AG09319 (cell line): Measurements from ENCODE around the gene HUNK.

ENCODE experiments used
- DNase-seq: peaks from one replicate; pipeline ENCODE4 v3.0.0-alpha.2; 2010; ENCODE audit warnings: low read depth; ENCODE audit errors: extremely low read depth
- CTCF ChIP-seq: IDR thresholded peaks from 2 replicates; pipeline ENCODE4 v1.5.1; 2011; ENCODE audit warnings: low read depth, mild to moderate bottlenecking, inconsistent platforms, low read length, moderate library complexity

HUNK gene

GRCh38 chr21:31889460-31889859 lies 16.6 kb downstream of the HUNK start:
- no peak for DNase-seq
- no peak for TF ChIP-seq CTCF

- no peak for TF ChIP-seq CTCF
- no peak for DNase-seq
Observed at GRCh38 chr21:31892686-31893085, 19.9 kb downstream of the HUNK start.

- DNase-seq: no peak
- no peak for TF ChIP-seq CTCF
Observed at GRCh38 chr21:31893851-31894415, 21.1 kb downstream of the HUNK start.

- DNase-seq: no peak
- no peak for TF ChIP-seq CTCF
Observed at GRCh38 chr21:31894457-31894856, 21.6 kb downstream of the HUNK start.

- no peak for TF ChIP-seq CTCF
- no peak for DNase-seq
Observed at GRCh38 chr21:31895077-31895835, 22.4 kb downstream of the HUNK start.

GRCh38 chr21:31896019-31896418 lies 23.2 kb downstream of the HUNK start:
- no peak for DNase-seq

More at GRCh38 chr21:31896019-31896418, 23.2 kb downstream of the HUNK start:
- no peak for TF ChIP-seq CTCF
